ENCODE measurements around the gene TRABD2A.

The TRABD2A gene

DNA sequence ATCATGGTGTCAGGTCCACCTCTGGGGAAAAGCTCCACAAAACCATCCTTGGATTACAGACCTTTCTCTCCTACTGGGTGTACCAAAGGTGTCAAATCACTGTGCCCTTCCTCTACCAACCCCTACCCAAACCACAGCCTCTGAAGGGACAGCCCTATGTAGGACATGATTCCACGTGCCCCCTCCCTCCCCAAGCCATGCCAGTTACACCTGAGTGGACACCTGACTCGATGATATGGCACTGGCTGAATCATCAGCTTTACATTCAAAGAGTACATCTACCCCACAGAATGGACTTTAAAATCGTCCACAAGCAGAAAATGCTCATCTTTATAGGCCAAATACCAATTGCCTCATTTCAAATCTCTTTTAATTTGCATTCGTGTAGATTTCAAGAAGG lies 26.0 kb downstream of the TRABD2A start:
- H4K20me1 ChIP-seq: no peaks in the 10 kb centered on the region
- H3K4me2 ChIP-seq: no peak overlapping the region
- H3K36me3 ChIP-seq: no peaks in the 10 kb centered on the region; the same call in 1 of the 2 replicates
- peaks cover 32% of the 10 kb centered on the region for H3K4me1 ChIP-seq
- H3K9ac ChIP-seq: no peak overlapping the region
- H3K27me3 ChIP-seq: no peaks in the 10 kb centered on the region
- no peak for TF ChIP-seq Cebpa-rat (IDR thresholded peaks at IDR 0.05)
- no peak overlapping the region for H3K4me3 ChIP-seq
- peaks cover 49% of the 10 kb centered on the region for H3K9me3 ChIP-seq
- no peak overlapping the region for H3K27ac ChIP-seq

DNA sequence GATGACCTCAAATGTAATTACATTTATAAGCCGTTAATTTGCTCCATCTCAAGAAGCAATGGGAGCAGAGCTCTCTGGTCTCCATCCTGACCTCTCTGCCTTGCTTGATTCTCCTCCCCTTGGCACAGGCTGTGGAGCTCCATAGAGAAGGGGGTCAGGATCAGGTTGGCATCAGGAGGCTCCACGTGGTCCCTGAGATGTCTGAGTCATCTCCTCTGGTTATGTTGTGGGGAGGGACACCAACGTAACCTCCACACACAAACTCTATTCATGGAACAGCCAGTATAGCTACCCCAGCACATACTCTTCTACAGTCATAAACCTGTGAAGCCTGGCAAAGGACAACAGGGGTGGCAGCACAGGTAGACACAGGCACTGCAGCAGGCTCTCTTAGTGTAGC lies 29.0 kb downstream of the TRABD2A start:
- no peak for TF ChIP-seq Cebpa-rat (IDR thresholded peaks at IDR 0.05)
- Histone ChIP-seq H3K4me1 (peaks cover 39% of the 10 kb centered on the region), H3K9me3 (peaks cover 57% of the 10 kb centered on the region), H3K9ac (no peak overlapping the region), H4K20me1 (no peaks in the 10 kb centered on the region), H3K27me3 (no peaks in the 10 kb centered on the region), H3K4me2 (no peak overlapping the region), H3K36me3 (no peaks in the 10 kb centered on the region; the same call in 1 of the 2 replicates), H3K27ac (no peak overlapping the region), H3K4me3 (no peak overlapping the region)

DNA sequence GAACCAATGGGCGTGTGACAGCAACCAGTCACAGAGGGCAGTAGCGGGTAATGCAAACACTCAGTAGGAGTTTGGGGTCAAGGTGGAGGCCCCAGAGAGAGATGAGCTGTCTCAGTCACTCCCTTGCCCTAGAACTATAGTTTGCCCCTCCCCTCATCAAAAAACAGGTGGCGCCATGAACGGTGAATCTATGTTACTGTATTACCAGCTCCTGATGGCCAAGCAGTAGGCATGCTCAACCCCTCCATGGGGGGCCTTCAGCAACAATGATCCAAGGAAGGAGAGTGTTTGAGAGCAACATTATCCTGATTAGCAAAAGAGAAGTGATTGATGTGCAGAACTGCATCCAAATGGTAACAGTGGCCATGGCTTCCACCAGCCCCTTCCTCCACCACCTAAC lies 30.4 kb downstream of the TRABD2A start:
- Histone ChIP-seq H3K4me2 (no peak overlapping the region), H3K9me3 (peaks cover 55% of the 10 kb centered on the region), H3K36me3 (no peaks in the 10 kb centered on the region; the same call in 1 of the 2 replicates), H3K4me3 (no peak overlapping the region), H4K20me1 (no peaks in the 10 kb centered on the region), H3K27ac (no peak overlapping the region), H3K9ac (no peak overlapping the region), H3K27me3 (no peaks in the 10 kb centered on the region), H3K4me1 (peaks cover 46% of the 10 kb centered on the region)
- TF ChIP-seq Cebpa-rat (IDR thresholded peaks at IDR 0.05): no peak

DNA sequence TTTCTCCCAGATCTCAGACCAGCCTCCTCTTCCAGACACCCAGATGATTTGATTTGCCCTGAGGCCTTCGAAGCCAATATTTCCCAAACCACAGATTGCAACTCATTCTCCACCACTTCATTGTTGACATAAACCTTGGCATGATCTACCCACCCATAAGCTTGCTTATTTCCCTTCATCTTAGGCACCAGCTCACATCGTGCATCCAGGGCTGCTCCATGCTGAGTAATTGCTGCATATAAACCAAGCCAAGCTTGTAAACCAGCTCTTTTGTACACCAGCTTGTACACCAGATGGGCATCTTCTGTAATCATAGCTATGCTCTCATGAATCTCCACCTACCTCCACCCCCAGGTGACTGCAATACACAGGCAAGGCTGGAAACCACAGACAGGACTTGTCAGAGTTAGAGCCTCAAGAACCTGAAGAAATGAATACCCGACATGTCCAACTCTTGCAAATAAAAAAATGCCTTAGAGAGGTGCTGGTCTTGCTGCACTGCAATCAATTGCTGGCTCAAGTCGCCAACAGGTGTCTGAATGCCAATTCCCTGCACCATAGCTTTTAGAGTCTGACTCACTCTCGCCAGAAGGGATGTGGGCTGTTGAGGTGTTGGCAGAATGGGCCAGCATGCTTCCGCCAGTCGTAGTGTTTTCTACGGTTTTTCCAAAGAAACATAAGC lies 31.5 kb downstream of the TRABD2A start:
- no peak for TF ChIP-seq Cebpa-rat (IDR thresholded peaks at IDR 0.05)
- H3K36me3 ChIP-seq: no peaks in the 10 kb centered on the region; the same call in 1 of the 2 replicates
- H4K20me1 ChIP-seq: no peaks in the 10 kb centered on the region
- no peak overlapping the region for H3K9ac ChIP-seq
- H3K9me3 ChIP-seq: peaks cover 50% of the 10 kb centered on the region
- no peak overlapping the region for H3K4me3 ChIP-seq
- peak overlapping the region; percentile 27; the same call in 1 of the 2 replicates for H3K4me2 ChIP-seq
- peaks cover 57% of the 10 kb centered on the region for H3K4me1 ChIP-seq
- H3K27me3 ChIP-seq: no peaks in the 10 kb centered on the region
- peak overlapping the region; percentile 16; the same call in 1 of the 2 replicates for H3K27ac ChIP-seq

DNA sequence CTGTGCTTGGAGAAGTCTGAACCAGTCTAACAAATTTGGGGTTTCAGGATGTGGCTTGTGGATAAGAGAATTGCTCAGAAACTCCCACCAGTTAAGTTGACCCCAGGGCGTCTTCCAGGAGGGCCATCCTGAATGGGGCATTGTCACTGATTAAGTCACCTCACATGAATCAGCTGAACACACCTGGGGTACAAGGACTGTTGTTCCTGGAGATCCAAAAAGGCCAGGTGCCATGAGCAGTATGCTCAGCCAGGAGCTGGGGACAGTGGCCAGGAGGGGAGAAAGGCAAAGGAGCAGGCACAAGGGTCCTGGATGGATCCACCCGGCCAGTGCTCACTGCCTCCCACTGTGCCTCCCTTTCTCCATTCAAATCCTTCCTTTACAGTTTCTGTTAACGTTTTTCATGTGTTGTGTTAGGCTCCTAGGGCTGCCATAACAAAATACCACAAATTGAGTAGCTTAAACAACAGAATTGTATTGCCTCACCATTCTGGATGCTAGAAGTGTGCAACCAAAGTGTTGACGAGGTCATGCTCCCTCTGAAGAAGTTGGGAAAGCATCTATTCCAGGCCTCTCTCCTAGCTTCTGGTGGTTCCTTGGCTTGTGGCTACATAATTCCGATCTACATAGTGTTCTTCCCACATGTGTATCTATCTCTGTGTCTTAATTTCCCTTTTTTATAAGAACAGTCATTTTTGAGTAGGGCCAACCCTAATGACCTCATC lies 33.4 kb downstream of the TRABD2A start:
- H3K4me3 ChIP-seq: 0 out of 2 replicates have a peak overlapping the region, but pooled peaks have one; percentile 11
- H4K20me1 ChIP-seq: no peaks in the 10 kb centered on the region
- H3K27ac ChIP-seq: peak overlapping the region; percentile 98
- TF ChIP-seq Cebpa-rat (IDR thresholded peaks at IDR 0.05): no peak
- peaks cover 32% of the 10 kb centered on the region for H3K9me3 ChIP-seq
- peak overlapping the region; percentile 98 for H3K4me2 ChIP-seq
- 0 out of 2 replicates have a peak overlapping the region, but pooled peaks have one; percentile 80 for H3K9ac ChIP-seq
- H3K27me3 ChIP-seq: no peaks in the 10 kb centered on the region
- H3K4me1 ChIP-seq: peaks cover 76% of the 10 kb centered on the region
- H3K36me3 ChIP-seq: no peaks in the 10 kb centered on the region

DNA sequence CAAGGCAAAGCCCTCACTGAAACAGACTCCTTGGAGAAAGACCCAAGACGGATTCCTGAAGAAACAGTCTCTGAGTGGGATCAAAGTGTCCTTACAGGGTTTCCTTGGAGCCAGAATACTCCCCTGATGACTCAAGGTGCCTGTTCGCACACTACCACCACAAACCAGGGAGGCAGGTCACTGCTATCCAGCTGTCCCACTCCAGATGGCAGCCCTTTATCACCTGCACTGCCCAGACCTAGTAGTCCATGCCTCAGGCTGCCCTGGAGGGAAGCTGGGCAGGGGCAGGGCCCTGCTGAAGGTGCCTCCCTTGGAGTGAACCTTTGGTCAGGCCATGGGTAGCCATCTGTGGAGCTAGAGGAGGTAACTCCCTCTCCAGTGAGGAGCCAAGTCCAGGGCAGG lies 34.1 kb downstream of the TRABD2A start:
- peaks cover 84% of the 10 kb centered on the region for H3K4me1 ChIP-seq
- H4K20me1 ChIP-seq: no peaks in the 10 kb centered on the region
- no peak for TF ChIP-seq Cebpa-rat (IDR thresholded peaks at IDR 0.05)
- peak overlapping the region; percentile 98 for H3K4me2 ChIP-seq
- H3K9ac ChIP-seq: peak overlapping the region; percentile 80
- H3K27ac ChIP-seq: peak overlapping the region; percentile 98
- no peaks in the 10 kb centered on the region for H3K27me3 ChIP-seq
- peaks cover 25% of the 10 kb centered on the region for H3K9me3 ChIP-seq
- no peaks in the 10 kb centered on the region for H3K36me3 ChIP-seq
- peak overlapping the region; percentile 35 for H3K4me3 ChIP-seq

DNA sequence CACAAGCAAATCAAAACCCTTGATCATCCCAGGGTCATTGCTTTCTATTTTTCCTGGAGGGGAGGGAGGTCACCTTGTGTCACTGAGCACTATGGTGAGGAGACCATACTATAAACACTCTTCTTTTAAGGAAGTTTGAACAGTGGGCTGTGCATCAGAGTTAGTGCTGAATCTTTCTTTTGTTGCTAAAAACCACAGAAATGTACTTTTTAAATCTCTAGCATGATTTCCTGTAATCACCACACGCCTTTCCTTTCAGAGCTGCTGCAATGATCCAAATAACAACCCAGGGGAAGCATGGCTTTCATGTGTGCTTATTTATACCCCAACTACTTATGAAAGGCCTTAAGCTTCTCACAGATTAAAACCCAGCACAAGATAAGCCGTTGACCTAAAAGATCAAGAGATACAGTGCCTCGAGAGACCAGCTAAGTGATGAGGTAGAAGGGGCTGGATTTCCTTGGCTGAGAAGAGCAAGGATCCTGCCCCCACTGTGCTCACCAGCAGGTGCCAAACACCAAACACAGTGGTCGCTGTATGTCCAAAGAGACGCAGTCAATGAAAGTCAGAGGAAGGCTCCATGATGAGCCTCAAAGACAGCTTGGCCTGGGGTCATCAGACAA lies 34.7 kb downstream of the TRABD2A start:
- Histone ChIP-seq H3K36me3 (no peaks in the 10 kb centered on the region), H3K9me3 (peaks cover 21% of the 10 kb centered on the region), H3K27ac (peak overlapping the region; percentile 98), H3K9ac (peak overlapping the region; percentile 80), H3K4me1 (peaks cover 90% of the 10 kb centered on the region), H4K20me1 (no peaks in the 10 kb centered on the region), H3K4me2 (peak overlapping the region; percentile 98), H3K4me3 (peak overlapping the region; percentile 35), H3K27me3 (no peaks in the 10 kb centered on the region)
- TF ChIP-seq Cebpa-rat (IDR thresholded peaks at IDR 0.05): 0 out of 2 replicates have a peak, but pooled peaks have one; percentile 45

DNA sequence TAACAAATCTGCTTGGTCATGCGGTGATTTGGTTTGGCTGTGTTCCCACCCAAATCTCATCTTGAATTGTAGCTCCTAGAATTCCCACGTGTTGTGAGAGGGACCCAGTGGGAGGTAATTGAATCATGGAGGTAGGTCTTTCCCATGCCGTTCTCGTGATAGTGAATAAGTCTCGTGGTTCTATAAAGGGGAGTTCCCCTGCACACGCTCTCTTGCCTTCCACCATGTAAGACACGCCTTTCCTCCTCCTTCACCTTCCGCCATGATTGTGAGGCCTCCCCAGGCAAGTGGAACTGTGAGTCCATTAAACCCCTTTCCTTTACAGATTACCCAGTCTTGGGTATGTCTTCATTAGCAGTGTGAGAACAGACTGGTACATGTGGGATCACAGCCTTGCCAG lies 36.7 kb downstream of the TRABD2A start:
- Histone ChIP-seq H3K27ac (peak overlapping the region; percentile 98), H3K27me3 (no peaks in the 10 kb centered on the region), H3K36me3 (no peaks in the 10 kb centered on the region), H4K20me1 (no peaks in the 10 kb centered on the region), H3K4me1 (peaks cover 92% of the 10 kb centered on the region), H3K4me3 (no peak overlapping the region), H3K9ac (no peak overlapping the region), H3K4me2 (peak overlapping the region; percentile 98), H3K9me3 (peaks cover 5% of the 10 kb centered on the region)
- no peak for TF ChIP-seq Cebpa-rat (IDR thresholded peaks at IDR 0.05)

DNA sequence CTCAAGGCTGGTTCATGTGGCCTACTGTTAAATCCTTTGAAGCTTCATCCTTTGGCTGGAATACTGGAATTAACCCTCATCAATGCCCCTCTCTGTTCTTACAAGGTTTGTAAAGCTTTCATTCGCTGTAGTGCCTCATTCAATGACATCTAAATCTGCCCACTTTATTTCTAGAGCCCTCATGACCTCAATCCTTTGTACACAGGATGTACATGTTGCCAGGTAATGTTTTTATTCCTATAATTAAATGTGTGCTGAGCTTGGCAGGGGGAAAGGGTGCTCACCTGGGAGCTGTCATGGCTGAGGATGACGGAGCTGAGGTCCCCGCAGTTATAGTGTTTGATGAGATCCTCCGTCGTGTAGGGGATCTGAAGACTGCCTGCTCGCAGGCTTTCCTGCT lies 39.3 kb downstream of the TRABD2A start:
- Histone ChIP-seq H3K9ac (no peak overlapping the region), H3K9me3 (peaks cover 26% of the 10 kb centered on the region), H3K4me2 (peak overlapping the region; percentile 72), H3K27me3 (no peaks in the 10 kb centered on the region), H3K36me3 (no peaks in the 10 kb centered on the region), H3K4me1 (peaks cover 68% of the 10 kb centered on the region), H4K20me1 (no peaks in the 10 kb centered on the region), H3K27ac (peak overlapping the region; percentile 45; the same call in 1 of the 2 replicates), H3K4me3 (no peak overlapping the region)
- no peak for TF ChIP-seq Cebpa-rat (IDR thresholded peaks at IDR 0.05)
